ENCODE data around the gene IFNL3. TPM values are rescaled to one million over a fixed set of nuclear protein-coding genes. Genes with fewer than 3 reads are reported as not detected.

The IFNL3 gene
- total and polyA plus RNA-seq, 4 donors: not detected

GRCh38 chr19:39199025-39199424, 45.8 kb downstream of the IFNL3 start (continued):
- no peak for TF ChIP-seq ZBTB33 (IDR thresholded peaks at IDR 0.05)
- no peak for TF ChIP-seq FOXA2 (IDR thresholded peaks at IDR 0.05)
- TF ChIP-seq JUND (IDR thresholded peaks at IDR 0.05): no peak
- TF ChIP-seq NR2F2 (IDR thresholded peaks at IDR 0.05): no peak
- no peak for TF ChIP-seq RAD21 (IDR thresholded peaks at IDR 0.05)
- no peak for TF ChIP-seq HNF4G (IDR thresholded peaks at IDR 0.05)
- no peak for TF ChIP-seq GABPA (IDR thresholded peaks at IDR 0.05 in 1 of 2, conservative IDR thresholded peaks at IDR 0.05 in 1 of 2)
- TF ChIP-seq YY1 (IDR thresholded peaks at IDR 0.05): no peak
- TF ChIP-seq MAX (IDR thresholded peaks at IDR 0.05): no peak
- TF ChIP-seq SP1 (IDR thresholded peaks at IDR 0.05): no peak
- no peak for TF ChIP-seq ATF3 (IDR thresholded peaks at IDR 0.05)
- no peak for TF ChIP-seq HNF4A (conservative IDR thresholded peaks at IDR 0.05)

- Histone ChIP-seq H3K36me3 (ENCODE audit: control insufficient read depth in 4 of 4, insufficient read depth in 3 of 4, low read depth in 1 of 4, low read length in 3 of 4) (no peaks in the 10 kb centered on the region), H3K27me3 (ENCODE audit: control insufficient read depth in 4 of 4, insufficient read depth in 4 of 4, low read length in 3 of 4) (peaks cover 0 to 20% (median 4%) of the 10 kb centered on the region in 4 donors), H3K27ac (ENCODE audit: low read depth in 1 of 2, low read length in 2 of 2) (no peak overlapping the region), H3K4me1 (ENCODE audit: control insufficient read depth in 4 of 4, insufficient read depth in 4 of 4, low read length in 3 of 4) (peaks cover 0 to 10% (median 2%) of the 10 kb centered on the region in 4 donors), H3K9ac (ENCODE audit: low read depth in 1 of 2, low read length in 2 of 2) (no peak overlapping the region), H3K4me3 (ENCODE audit: low read depth in 1 of 3, low read length in 3 of 3) (no peak overlapping the region), H3K9me3 (ENCODE audit: control insufficient read depth in 4 of 4, low read length in 3 of 4) (no peaks in the 10 kb centered on the region)
- 57% methylated on average over 5 of the region's 5 CpGs for whole genome bisulfite sequencing
- TF ChIP-seq FOXA1 (IDR thresholded peaks at IDR 0.05) (no peak), EGR1 (IDR thresholded peaks at IDR 0.05; ENCODE audit: low read depth in 2 of 2) (no peak), GABPA (IDR thresholded peaks at IDR 0.05 in 1 of 2, conservative IDR thresholded peaks at IDR 0.05 in 1 of 2) (no peak), ATF3 (IDR thresholded peaks at IDR 0.05) (no peak), HNF4A (conservative IDR thresholded peaks at IDR 0.05) (no peak), CTCF (IDR thresholded peaks at IDR 0.05; ENCODE audit: low read depth, low read length, missing input control) (no peak), TAF1 (conservative IDR thresholded peaks at IDR 0.05) (no peak), FOXA2 (IDR thresholded peaks at IDR 0.05) (no peak), RAD21 (IDR thresholded peaks at IDR 0.05) (no peak), JUND (IDR thresholded peaks at IDR 0.05) (no peak), SP1 (IDR thresholded peaks at IDR 0.05) (no peak), HNF4G (IDR thresholded peaks at IDR 0.05) (no peak), RXRA (IDR thresholded peaks at IDR 0.05) (no peak), MAX (IDR thresholded peaks at IDR 0.05) (no peak), YY1 (IDR thresholded peaks at IDR 0.05) (no peak), NR2F2 (IDR thresholded peaks at IDR 0.05) (no peak), ZBTB33 (IDR thresholded peaks at IDR 0.05) (no peak), REST (IDR thresholded peaks at IDR 0.05) (no peak)
- no peak for DNase-seq (ENCODE audit: low spot score)
Observed at GRCh38 chr19:39197808-39198207, 47.0 kb downstream of the IFNL3 start.
